A549 (cell line): ENCODE results near the gene ZNF862. TPM values are rescaled to one million over a fixed set of nuclear protein-coding genes. Genes with fewer than 3 reads are reported as not detected.

Experiments used
- ATAC-seq, 2 experiments: fragments of 200-7000 bp in 1 of 2; fragments of >200 bp in 1 of 2; cut with Nextera tagmentation in 1 of 2; cut with Tn5 transposase in 1 of 2; 3 replicates each; pipeline versions ENCODE4 v1.8.0 to v1.9.1; 2018 to 2020; ENCODE audit warnings: mild to moderate bottlenecking in 1 of 2, moderate library complexity in 1 of 2
- CTCF ChIA-PET: fragments of 300-600 bp; sonication (Branson Sonifier 250); formaldehyde crosslinking; extraction: SDS; loops from one replicate; lab custom pipeline; 2021; ENCODE audit warnings: antibody characterized with exemption, inconsistent platforms; lab: Yijun Ruan, JAX
- POLR2A ChIA-PET: fragments of 350-600 bp; formaldehyde crosslinking; extraction: SDS; loops from one replicate; lab custom pipeline; 2021; ENCODE audit warnings: antibody characterized with exemption, inconsistent platforms; lab: Yijun Ruan, JAX
- DNase-seq, 2 experiments: peaks; one replicate each; pipeline versions ENCODE4 v3.0.0 to v3.0.0-alpha.2; 2011 to 2016; ENCODE audit warnings: low read depth in 1 of 2, low spot score in 1 of 2
- FAIRE-seq: peaks from 2 replicates; lab custom pipeline; 2011; peaks lifted over from hg19 to GRCh38; lab: Jason Lieb, UNC
- H3K27ac ChIP-seq, 2 experiments: fragments of >200 bp; sonication (Bioruptor Twin); formaldehyde crosslinking; 3 replicates each; pipeline ENCODE4 v1.5.1; 2016 to 2017
- H3K4me1 ChIP-seq: fragments of >200 bp; sonication (Bioruptor Twin); formaldehyde crosslinking; 3 replicates; pipeline ENCODE4 v1.6.1; 2016
- H3K4me2 ChIP-seq: fragments of >200 bp; sonication (Bioruptor Twin); formaldehyde crosslinking; 3 replicates; pipeline ENCODE4 v1.6.1; 2016
- H3K4me3 ChIP-seq: fragments of >200 bp; sonication (Bioruptor Twin); formaldehyde crosslinking; 3 replicates; pipeline ENCODE4 v1.5.1; 2016
- H3K9me3 ChIP-seq: fragments of >200 bp; sonication (Bioruptor Twin); formaldehyde crosslinking; 3 replicates; pipeline ENCODE4 v1.6.1; 2016
- BHLHE40 ChIP-seq: IDR thresholded peaks from 2 replicates; pipeline ENCODE4 v1.6.1; 2012; ENCODE audit warnings: low read depth, low read length, inconsistent platforms
- CBX2 ChIP-seq: fragments of 200-600 bp; sonication (generic); IDR thresholded peaks from 2 replicates; pipeline ENCODE4 v1.6.1; 2016; ENCODE audit warnings: low read depth, mild to moderate bottlenecking, borderline replicate concordance
- CHD4 ChIP-seq: fragments of 200-600 bp; sonication (generic); IDR thresholded peaks from 2 replicates; pipeline ENCODE4 v1.6.1; 2016; ENCODE audit warnings: antibody characterized with exemption, mild to moderate bottlenecking, borderline replicate concordance
- E2F6 ChIP-seq: IDR thresholded peaks from 2 replicates; pipeline ENCODE4 v1.6.1; 2012; ENCODE audit warnings: low read depth, borderline replicate concordance
- EHMT2 ChIP-seq: fragments of 200-600 bp; sonication (generic); IDR thresholded peaks from 2 replicates; pipeline ENCODE4 v1.6.1; 2016; ENCODE audit warnings: antibody characterized with exemption, low read depth, mild to moderate bottlenecking, moderate library complexity
- HDAC2 ChIP-seq: fragments of 200-600 bp; sonication (generic); IDR thresholded peaks from 2 replicates; pipeline ENCODE4 v1.6.1; 2016
- HMGXB4 ChIP-seq: fragments of 250-450 bp; sonication (Bioruptor Pico); IDR thresholded peaks from 2 replicates; pipeline ENCODE4 v1.5.0; 2021; ENCODE audit warnings: mild to moderate bottlenecking, moderate library complexity, borderline replicate concordance
- HOXA7 ChIP-seq: fragments of 250-450 bp; sonication (Bioruptor Pico); IDR thresholded peaks from 2 replicates; pipeline ENCODE4 v1.5.0; 2020; ENCODE audit warnings: mild to moderate bottlenecking, moderate library complexity
- HOXB5 ChIP-seq: fragments of 250-450 bp; sonication (Bioruptor Pico); IDR thresholded peaks from 2 replicates; pipeline ENCODE4 v1.5.0; 2020; ENCODE audit warnings: mild to moderate bottlenecking, moderate library complexity
- MAFK ChIP-seq: fragments of 450-650 bp; IDR thresholded peaks from 2 replicates; pipeline ENCODE4 v1.6.1; 2014; ENCODE audit not compliant: partially characterized antibody
- MYC ChIP-seq: IDR thresholded peaks from 2 replicates; pipeline ENCODE4 v1.6.1; 2012; ENCODE audit warnings: mild to moderate bottlenecking, inconsistent platforms, low read length, improper control_type of control experiment, borderline replicate concordance
- NFE2L2 ChIP-seq: fragments of 150-350 bp; conservative IDR thresholded peaks from 2 replicates; pipeline ENCODE4 v1.6.1; 2014; ENCODE audit warnings: low read length
- POLR2AphosphoS2 ChIP-seq: conservative IDR thresholded peaks from 2 replicates; pipeline ENCODE4 v1.6.1; 2012; ENCODE audit warnings: low read length, improper control_type of control experiment, inconsistent platforms
- RFX5 ChIP-seq: fragments of 450-650 bp; IDR thresholded peaks from 2 replicates; pipeline ENCODE4 v1.7.1; 2014; ENCODE audit warnings: antibody characterized with exemption, mild to moderate bottlenecking, moderate library complexity
- RNF2 ChIP-seq: fragments of 200-600 bp; sonication (generic); IDR thresholded peaks from 2 replicates; pipeline ENCODE4 v1.6.1; 2016; ENCODE audit warnings: low read depth, mild to moderate bottlenecking, antibody characterized with exemption, moderate library complexity, borderline replicate concordance
- SREBF2 ChIP-seq: fragments of 450-650 bp; IDR thresholded peaks from 2 replicates; pipeline ENCODE4 v1.6.1; 2014; ENCODE audit warnings: mild to moderate bottlenecking, moderate library complexity
- TFCP2L1 ChIP-seq: fragments of 250-450 bp; sonication (Bioruptor Pico); IDR thresholded peaks from 2 replicates; pipeline ENCODE4 v1.5.0; 2021; ENCODE audit warnings: mild to moderate bottlenecking
- ZFP36 ChIP-seq: fragments of 450-650 bp; IDR thresholded peaks from 2 replicates; pipeline ENCODE4 v1.6.1; 2014; ENCODE audit warnings: borderline replicate concordance; ENCODE audit not compliant: partially characterized antibody
- ZNF302 ChIP-seq: fragments of 250-450 bp; sonication (Bioruptor Pico); IDR thresholded peaks from 2 replicates; pipeline ENCODE4 v1.9.0; 2021; ENCODE audit warnings: inconsistent platforms, mild to moderate bottlenecking, moderate library complexity
- WGBS: methylation state at CpG from one replicate; pipeline ENCODE4 v1.1.6; 2017; ENCODE audit errors: missing lambda C conversion rate; 5-methylcytosine and 5-hydroxymethylcytosine counted together
- polyA plus RNA-seq, 4 experiments: library from polyadenylated mRNA; depleted of rRNA in 3 of 4; stranded (reverse); fragments of >200 nt; fragmentation: RNase III in 1 of 4; extraction: RNeasy Plus Mini Kit Qiagen cat#74134 plus additional on column Dnase treatment in 1 of 4; gene quantifications; 2 replicates in 3 of 4; 3 replicates in 1 of 4; pipeline ENCODE4 v1.2.3, GENCODE V29; 2011 to 2017

The ZNF862 gene
- polyA plus RNA-seq, 2 of the 4 experiments (the other 2 are of a cell fraction): 3.9 to 8.0 TPM

- H3K4me2 ChIP-seq: peak overlapping the region; percentile 56
- no peak for DNase-seq
- ATAC-seq: no peak
- ChIA-PET CTCF (interaction anchor here (0.7 to 0.8 kb wide), 2 partner anchors 12 to 528 kb away, joined by 3 read pairs; no protein-coding TSS in a partner anchor), POLR2A (interaction anchor here (0.7 to 1.0 kb wide), 2 partner anchors 12 to 576 kb away, joined by 3 to 4 read pairs; partner anchors contain the start of gene ZNF783)
- no peak for FAIRE-seq
- no peak overlapping the region for H3K27ac ChIP-seq
- H3K4me1 ChIP-seq: peaks cover 10% of the 10 kb centered on the region; the same call in 2 of the 3 replicates
- 40% methylated on average over 17 of the region's 17 CpGs for WGBS
- no peak overlapping the region for H3K4me3 ChIP-seq
- H3K9me3 ChIP-seq: no peaks in the 10 kb centered on the region
- TF ChIP-seq E2F6 (0 out of 2 replicates have a peak, but pooled peaks have one; percentile 17), EHMT2 (no peak), MAFK (peak; percentile 65)
- TF ChIP-seq, all 56 proteins: peak for 2
Measured at GRCh38 chr7:149837564-149838223, 481 bp upstream of the ZNF862 start.

- ATAC-seq: peak; percentile 29 to 31; a peak in 4 of 6 replicates
Measured at GRCh38 chr7:149838992-149839408, 825 bp downstream of the ZNF862 start.

GRCh38 chr7:149839933-149840332 lies 1.8 kb downstream of the ZNF862 start:
- Histone ChIP-seq H3K27ac (no peak overlapping the region), H3K9me3 (no peaks in the 10 kb centered on the region), H3K4me1 (peaks cover 10% of the 10 kb centered on the region; the same call in 2 of the 3 replicates), H3K4me2 (peak overlapping the region; percentile 79; the same call in 2 of the 3 replicates), H3K4me3 (no peak overlapping the region)
- TF ChIP-seq EHMT2: no peak
- no peak for TF ChIP-seq RNF2
- TF ChIP-seq CHD4: no peak
- TF ChIP-seq ZFP36: no peak
- no peak for TF ChIP-seq NFE2L2
- no peak for TF ChIP-seq HMGXB4 (CRISPR knock-in tag)
- TF ChIP-seq BHLHE40: no peak
- no peak for TF ChIP-seq ZNF302 (CRISPR knock-in tag)
- no peak for TF ChIP-seq HDAC2
- no peak for TF ChIP-seq HOXB5 (CRISPR knock-in tag)
- no peak for TF ChIP-seq TFCP2L1
- TF ChIP-seq RFX5: no peak
- TF ChIP-seq MYC: no peak
- no peak for TF ChIP-seq HOXA7 (CRISPR knock-in tag)
- TF ChIP-seq CBX2: no peak
- no peak for TF ChIP-seq SREBF2
- WGBS: 95% methylated on average over 5 of the region's 5 CpGs
- DNase-seq (no peak), ATAC-seq (no peak), FAIRE-seq (no peak)
- ChIA-PET CTCF (interaction anchor here (0.6 to 1.8 kb wide), 5 partner anchors 8 to 1388 kb away, joined by 3 to 7 read pairs (median 5); no protein-coding TSS in a partner anchor), POLR2A (no interaction called here)

More at GRCh38 chr7:149838992-149839408, 825 bp downstream of the ZNF862 start:
- CTCF ChIA-PET: interaction anchor here (0.6 to 1.8 kb wide), 4 partner anchors 9 to 542 kb away, joined by 3 to 7 read pairs (median 4); no protein-coding TSS in a partner anchor
- peak overlapping the region; percentile 85 to 89 for H3K27ac ChIP-seq
- TF ChIP-seq CBX2 (no peak), POLR2AphosphoS2 (no peak)
- TF ChIP-seq, all 56 proteins: peak for 0
- POLR2A ChIA-PET: no interaction called here
- 10% methylated on average over 6 of the region's 6 CpGs for WGBS
- FAIRE-seq (no peak), DNase-seq (peak; percentile 35 to 36)
- H3K9me3 ChIP-seq: no peaks in the 10 kb centered on the region
- peak overlapping the region; percentile 79 for H3K4me3 ChIP-seq
- peak overlapping the region; percentile 79 for H3K4me2 ChIP-seq
- H3K4me1 ChIP-seq: peaks cover 10% of the 10 kb centered on the region; the same call in 2 of the 3 replicates
